Measurements from ENCODE around the gene TEFM.

GRCh38 chr17:30897311-30897710, 8.7 kb downstream of the TEFM start:
- TF ChIP-seq EZH2 (IDR thresholded peaks at IDR 0.05) (no peak), CTCF (IDR thresholded peaks at IDR 0.05) (no peak)
